ENCODE data around the gene GCNT2.
"Not testable (repeated sequence)": the region's sequence is repeated elsewhere in the genome, so short reads cannot be mapped to it uniquely, and the experiment has no call there.

Gene GCNT2

DNA sequence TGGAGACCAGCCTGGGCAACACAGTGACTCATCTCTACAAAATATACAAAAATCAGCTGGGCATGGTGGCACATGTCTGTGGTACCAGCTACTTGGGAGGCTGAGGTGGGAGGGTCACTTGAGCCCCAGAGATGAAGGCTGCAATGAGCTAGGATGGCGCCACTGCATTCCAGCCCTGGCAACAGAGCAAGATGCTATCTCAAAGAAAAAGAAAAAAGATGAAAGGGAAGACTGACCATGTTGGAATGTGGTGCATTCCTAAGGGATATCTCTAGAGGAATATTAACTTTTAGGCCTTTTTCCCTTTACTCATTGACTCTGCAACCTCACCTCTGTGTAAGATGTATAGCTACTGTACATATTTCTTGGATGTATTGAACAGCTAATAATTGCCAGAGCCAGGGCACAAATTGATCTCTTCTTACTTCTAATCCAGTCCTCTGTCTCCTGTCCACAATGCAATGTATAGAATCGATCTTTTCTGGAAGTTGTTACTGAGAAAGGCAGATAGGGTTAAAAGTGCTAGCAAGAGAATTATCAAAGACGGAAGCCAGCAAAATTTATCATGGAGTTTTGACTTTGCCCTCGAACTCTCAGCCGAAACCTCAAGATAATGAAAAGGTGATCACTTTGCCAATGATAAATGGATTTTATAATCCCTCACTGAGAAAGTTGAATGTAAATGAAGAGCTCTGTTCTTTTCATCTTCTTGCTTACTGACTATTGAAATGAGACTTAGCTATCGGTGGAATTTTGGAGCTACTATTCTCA lies 46.3 kb downstream of the GCNT2 start:
- H3K4me1 ChIP-seq (ENCODE audit: insufficient read depth, low read length), result no peaks in the 10 kb centered on the region
- ATAC-seq (ENCODE audit: insufficient read depth, low read depth), result no peak

DNA sequence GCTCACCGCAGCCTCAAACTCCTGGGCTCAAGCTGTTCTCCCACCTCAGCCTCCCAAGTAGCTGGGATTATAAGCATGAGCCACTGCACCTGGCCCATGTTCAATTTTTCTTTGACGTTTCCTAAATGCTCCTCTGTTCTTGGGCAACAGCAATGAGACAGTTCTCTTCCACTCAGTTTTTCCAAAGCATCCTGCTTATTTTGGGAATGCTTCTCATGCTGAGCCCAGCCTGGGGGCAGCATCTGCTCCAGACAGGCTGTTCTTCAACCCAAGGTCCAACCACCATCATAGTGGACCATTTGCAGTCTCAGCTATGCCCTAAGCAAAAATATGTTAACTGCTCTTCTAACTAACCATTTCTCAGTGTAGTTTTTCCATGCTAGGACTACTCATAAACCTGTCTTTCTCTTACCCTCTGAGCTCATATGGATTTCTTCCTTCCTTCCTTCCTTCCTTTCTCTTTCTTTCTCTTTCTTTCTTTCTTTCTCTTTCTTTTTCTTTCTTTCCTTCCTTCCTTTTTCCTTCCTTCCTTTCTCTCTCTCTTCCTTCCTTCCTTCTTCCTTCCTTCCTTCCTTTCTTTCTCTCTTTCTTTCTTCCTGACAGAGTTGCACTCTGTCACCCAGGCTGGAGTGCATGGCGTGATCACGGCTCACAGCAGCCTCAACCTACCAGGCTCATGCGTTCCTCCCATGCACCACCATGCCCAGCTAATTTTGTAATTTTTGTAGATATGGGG lies 48.4 kb downstream of the GCNT2 start:
- Histone ChIP-seq H2AFZ (ENCODE audit: low read depth, low read length) (no peak overlapping the region), H3K4me2 (ENCODE audit: insufficient read depth, low read length) (no peak overlapping the region), H3K9me3 (ENCODE audit: insufficient read depth, low read length, severe bottlenecking) (no peaks in the 10 kb centered on the region), H3K79me2 (ENCODE audit: insufficient read depth, low read length) (no peaks in the 10 kb centered on the region), H4K20me1 (ENCODE audit: insufficient read depth, low read length) (no peaks in the 10 kb centered on the region), H3K9ac (ENCODE audit: low read depth, low read length) (no peak overlapping the region), H3K27ac (ENCODE audit: low read length) (no peak overlapping the region), H3K36me3 (ENCODE audit: insufficient read depth, low read length) (no peaks in the 10 kb centered on the region), H3K4me1 (ENCODE audit: insufficient read depth, low read length) (no peaks in the 10 kb centered on the region), H3K4me3 (ENCODE audit: low read depth in 1 of 2, low read length in 2 of 2) (no peak overlapping the region), H3K27me3 (ENCODE audit: insufficient read depth, low read length, poor library complexity) (no peaks in the 10 kb centered on the region)
- TF ChIP-seq, protein P1, sequence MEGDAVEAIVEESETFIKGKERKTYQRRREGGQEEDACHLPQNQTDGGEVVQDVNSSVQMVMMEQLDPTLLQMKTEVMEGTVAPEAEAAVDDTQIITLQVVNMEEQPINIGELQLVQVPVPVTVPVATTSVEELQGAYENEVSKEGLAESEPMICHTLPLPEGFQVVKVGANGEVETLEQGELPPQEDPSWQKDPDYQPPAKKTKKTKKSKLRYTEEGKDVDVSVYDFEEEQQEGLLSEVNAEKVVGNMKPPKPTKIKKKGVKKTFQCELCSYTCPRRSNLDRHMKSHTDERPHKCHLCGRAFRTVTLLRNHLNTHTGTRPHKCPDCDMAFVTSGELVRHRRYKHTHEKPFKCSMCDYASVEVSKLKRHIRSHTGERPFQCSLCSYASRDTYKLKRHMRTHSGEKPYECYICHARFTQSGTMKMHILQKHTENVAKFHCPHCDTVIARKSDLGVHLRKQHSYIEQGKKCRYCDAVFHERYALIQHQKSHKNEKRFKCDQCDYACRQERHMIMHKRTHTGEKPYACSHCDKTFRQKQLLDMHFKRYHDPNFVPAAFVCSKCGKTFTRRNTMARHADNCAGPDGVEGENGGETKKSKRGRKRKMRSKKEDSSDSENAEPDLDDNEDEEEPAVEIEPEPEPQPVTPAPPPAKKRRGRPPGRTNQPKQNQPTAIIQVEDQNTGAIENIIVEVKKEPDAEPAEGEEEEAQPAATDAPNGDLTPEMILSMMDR (IDR thresholded peaks at IDR 0.05; ENCODE audit: borderline replicate concordance, extremely low read depth, low read length, poor library complexity, severe bottlenecking), result no peak
- no peak for TF ChIP-seq EZH2 (IDR thresholded peaks at IDR 0.05; ENCODE audit: borderline replicate concordance, low read depth, low read length, severe bottlenecking)
- no peak for DNase-seq
- ATAC-seq (ENCODE audit: insufficient read depth, low read depth), result no peak

More for the DNA sequence above, 46.3 kb downstream of the GCNT2 start:
- H3K4me2 ChIP-seq (ENCODE audit: insufficient read depth, low read length), result no peak overlapping the region
- no peak for DNase-seq
- no peaks in the 10 kb centered on the region for H3K9me3 ChIP-seq (ENCODE audit: insufficient read depth, low read length, severe bottlenecking)
- no peak overlapping the region for H3K4me3 ChIP-seq (ENCODE audit: low read depth in 1 of 2, low read length in 2 of 2)
- no peaks in the 10 kb centered on the region for H4K20me1 ChIP-seq (ENCODE audit: insufficient read depth, low read length)
- no peak overlapping the region for H3K27ac ChIP-seq (ENCODE audit: low read length)
- H3K79me2 ChIP-seq (ENCODE audit: insufficient read depth, low read length), result no peaks in the 10 kb centered on the region
- TF ChIP-seq, protein P1 (IDR thresholded peaks at IDR 0.05; ENCODE audit: borderline replicate concordance, extremely low read depth, low read length, poor library complexity, severe bottlenecking), result no peak
- TF ChIP-seq EZH2 (IDR thresholded peaks at IDR 0.05; ENCODE audit: borderline replicate concordance, low read depth, low read length, severe bottlenecking), result no peak
- no peaks in the 10 kb centered on the region for H3K36me3 ChIP-seq (ENCODE audit: insufficient read depth, low read length)
- H2AFZ ChIP-seq (ENCODE audit: low read depth, low read length), result no peak overlapping the region
- no peaks in the 10 kb centered on the region for H3K27me3 ChIP-seq (ENCODE audit: insufficient read depth, low read length, poor library complexity)
- no peak overlapping the region for H3K9ac ChIP-seq (ENCODE audit: low read depth, low read length)

DNA sequence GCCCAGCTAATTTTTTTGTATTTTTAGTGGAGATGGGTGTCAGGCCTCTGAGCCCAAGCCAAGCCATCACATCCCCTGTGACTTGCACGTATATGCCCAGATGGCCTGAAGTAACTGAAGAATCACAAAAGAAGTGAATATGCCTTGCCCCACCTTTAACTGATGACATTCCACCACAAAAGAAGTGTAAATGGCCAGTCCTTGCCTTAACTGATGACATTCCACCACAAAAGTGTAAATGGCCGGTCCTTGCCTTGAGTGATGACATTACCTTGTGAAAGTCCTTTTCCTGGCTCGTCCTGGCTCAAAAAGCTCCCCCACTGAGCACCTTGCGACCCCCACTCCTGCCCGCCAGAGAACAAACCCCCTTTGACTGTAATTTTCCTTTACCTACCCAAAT lies 54.4 kb downstream of the GCNT2 start:
- H2AFZ ChIP-seq (ENCODE audit: low read depth, low read length); H3K4me2 ChIP-seq (ENCODE audit: insufficient read depth, low read length); H4K20me1 ChIP-seq (ENCODE audit: insufficient read depth, low read length); H3K9ac ChIP-seq (ENCODE audit: low read depth, low read length); DNase-seq; H3K9me3 ChIP-seq (ENCODE audit: insufficient read depth, low read length, severe bottlenecking); ATAC-seq (ENCODE audit: insufficient read depth, low read depth); H3K4me1 ChIP-seq (ENCODE audit: insufficient read depth, low read length); H3K79me2 ChIP-seq (ENCODE audit: insufficient read depth, low read length); H3K4me3 ChIP-seq (ENCODE audit: low read depth in 1 of 2, low read length in 2 of 2); H3K36me3 ChIP-seq (ENCODE audit: insufficient read depth, low read length); H3K27ac ChIP-seq (ENCODE audit: low read length); H3K27me3 ChIP-seq (ENCODE audit: insufficient read depth, low read length, poor library complexity): not testable (repeated sequence)

DNA sequence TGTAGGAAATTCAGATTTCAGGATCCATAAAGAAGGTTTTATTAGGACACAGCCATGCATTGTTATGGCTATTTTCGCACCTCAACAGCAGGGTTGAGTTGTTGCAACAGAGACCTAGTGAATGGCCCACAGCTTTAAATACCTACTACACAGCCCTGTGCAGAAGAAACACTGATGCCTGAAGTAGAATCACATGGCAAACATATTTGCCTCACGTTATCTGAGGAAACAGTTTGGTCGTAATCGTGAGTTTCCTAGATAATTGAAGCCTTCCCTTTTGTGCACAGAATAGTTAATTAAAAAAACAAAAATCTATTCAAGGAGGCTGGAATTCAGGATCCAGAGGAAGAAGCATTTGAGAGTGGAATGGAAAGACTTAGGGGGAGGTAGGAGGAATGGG lies 55.1 kb downstream of the GCNT2 start:
- no peak for TF ChIP-seq EZH2 (IDR thresholded peaks at IDR 0.05; ENCODE audit: borderline replicate concordance, low read depth, low read length, severe bottlenecking)
- TF ChIP-seq, protein P1 (IDR thresholded peaks at IDR 0.05; ENCODE audit: borderline replicate concordance, extremely low read depth, low read length, poor library complexity, severe bottlenecking), result no peak
- Histone ChIP-seq H2AFZ (ENCODE audit: low read depth, low read length) (no peak overlapping the region), H3K9me3 (ENCODE audit: insufficient read depth, low read length, severe bottlenecking) (no peaks in the 10 kb centered on the region), H3K79me2 (ENCODE audit: insufficient read depth, low read length) (no peaks in the 10 kb centered on the region), H3K4me3 (ENCODE audit: low read depth in 1 of 2, low read length in 2 of 2) (no peak overlapping the region), H3K36me3 (ENCODE audit: insufficient read depth, low read length) (no peaks in the 10 kb centered on the region), H3K4me2 (ENCODE audit: insufficient read depth, low read length) (no peak overlapping the region), H3K27ac (ENCODE audit: low read length) (no peak overlapping the region), H3K9ac (ENCODE audit: low read depth, low read length) (no peak overlapping the region), H3K4me1 (ENCODE audit: insufficient read depth, low read length) (no peaks in the 10 kb centered on the region), H3K27me3 (ENCODE audit: insufficient read depth, low read length, poor library complexity) (no peaks in the 10 kb centered on the region), H4K20me1 (ENCODE audit: insufficient read depth, low read length) (no peaks in the 10 kb centered on the region)
- no peak for ATAC-seq (ENCODE audit: insufficient read depth, low read depth)
- DNase-seq, result no peak

All from DND-41 (cell line).